ENCODE data around the gene RAF1. TPM values are rescaled to one million over a fixed set of nuclear protein-coding genes. Genes with fewer than 3 reads are reported as not detected.
A peak's percentile ranks its signal among the peaks of the same experiment; 100 is the strongest.

The RAF1 gene
- total and polyA plus RNA-seq, 2 donors (not counting 3 experiments of a cell fraction or from before 2014, with no cell fraction given) = 73.8 to 86.2 TPM

GRCh38 chr3:12707449-12707848, 43.5 kb upstream of the RAF1 start:
- intact Hi-C loops (cut with micrococcal nuclease) = no loop called here
- CTCF ChIA-PET = interaction anchor here (0.7 to 1.7 kb wide), 3 partner anchors 24 to 184 kb away, joined by 3 to 5 read pairs (median 3); partner anchors contain the start of gene RPL32

GRCh38 chr3:12706504-12707253, 42.8 kb upstream of the RAF1 start:
- Histone ChIP-seq H4K20me1 (replicated peaks; ENCODE audit: control insufficient read depth, extremely low read depth, insufficient read depth, low read length) (no peaks in the 10 kb centered on the region), H3K9ac (replicated peaks; ENCODE audit: extremely low read depth, insufficient read depth, low read length) (no peak overlapping the region), H3K4me1 (ENCODE audit: control insufficient read depth, extremely low read depth, insufficient read depth, low read length) (no peaks in the 10 kb centered on the region), H3K27me3 (ENCODE audit: control insufficient read depth in 2 of 2, insufficient read depth in 2 of 2, low read length in 2 of 2) (no peaks in the 10 kb centered on the region), H3K79me2 (ENCODE audit: control insufficient read depth, insufficient read depth, low read length) (no peaks in the 10 kb centered on the region), H2AFZ (ENCODE audit: low read depth, low read length) (no peak overlapping the region), H3K4me2 (ENCODE audit: insufficient read depth, low read length) (no peak overlapping the region), H3K36me3 (ENCODE audit: control insufficient read depth in 2 of 2, extremely low read depth in 1 of 2, insufficient read depth in 2 of 2, low read length in 2 of 2) (no peaks in the 10 kb centered on the region), H3K4me3 (replicated peaks in 1 of 3; ENCODE audit: insufficient read depth in 1 of 3, low read depth in 1 of 3, low read length in 3 of 3) (no peak overlapping the region), H3K9me1 (replicated peaks; ENCODE audit: control insufficient read depth, extremely low read depth, insufficient read depth, low read length) (no peaks in the 10 kb centered on the region), H3K9me3 (replicated peaks; ENCODE audit: control insufficient read depth, insufficient read depth, low read length) (no peaks in the 10 kb centered on the region), H3K27ac (ENCODE audit: insufficient read depth, low read depth, low read length) (no peak overlapping the region)
- intact Hi-C loops (cut with micrococcal nuclease) (loop anchor here (1.0 kb wide), 2 partner anchors 14 to 186 kb away; no protein-coding TSS in a partner anchor), dilution Hi-C loops (cut with MboI; ENCODE audit: extremely low pct_ligation_motif_present, low sequenced_read_pairs) (no loop called here)
- POLR2A ChIA-PET = no interaction called here
- CTCF ChIA-PET = interaction anchor here (0.5 to 1.7 kb wide), 7 partner anchors 8 to 185 kb away, joined by 3 to 5 read pairs (median 3); no protein-coding TSS in a partner anchor
- TF ChIP-seq CTCF (IDR thresholded peaks at IDR 0.05; ENCODE audit: extremely low read depth in 1 of 2, insufficient read depth in 1 of 2, low read depth in 1 of 2, low read length in 2 of 2) = peak; percentile 64 to 78
- TF ChIP-seq POLR2A (IDR thresholded peaks at IDR 0.05; ENCODE audit: low read depth, low read length) = no peak
- FAIRE-seq = peak; percentile 89
- DNase-seq (ENCODE audit: low read depth, low spot score) = peak; percentile 74
- BruUV-seq (replicated peaks) = no TSS peak

More at GRCh38 chr3:12707449-12707848, 43.5 kb upstream of the RAF1 start:
- FAIRE-seq (no peak), DNase-seq (ENCODE audit: low read depth, low spot score) (no peak)
- no peak overlapping the region for H2AFZ ChIP-seq (ENCODE audit: low read depth, low read length)
- H3K4me3 ChIP-seq (replicated peaks in 1 of 3; ENCODE audit: insufficient read depth in 1 of 3, low read depth in 1 of 3, low read length in 3 of 3) = no peak overlapping the region
- H3K9ac ChIP-seq (replicated peaks; ENCODE audit: extremely low read depth, insufficient read depth, low read length) = no peak overlapping the region
- H4K20me1 ChIP-seq (replicated peaks; ENCODE audit: control insufficient read depth, extremely low read depth, insufficient read depth, low read length) = no peaks in the 10 kb centered on the region
- dilution Hi-C loops (cut with MboI; ENCODE audit: extremely low pct_ligation_motif_present, low sequenced_read_pairs) = no loop called here
- no peak overlapping the region for H3K4me2 ChIP-seq (ENCODE audit: insufficient read depth, low read length)
- H3K27me3 ChIP-seq (ENCODE audit: control insufficient read depth in 2 of 2, insufficient read depth in 2 of 2, low read length in 2 of 2) = no peaks in the 10 kb centered on the region
- POLR2A ChIA-PET = no interaction called here
- H3K27ac ChIP-seq (ENCODE audit: insufficient read depth, low read depth, low read length) = no peak overlapping the region
- no peaks in the 10 kb centered on the region for H3K9me3 ChIP-seq (replicated peaks; ENCODE audit: control insufficient read depth, insufficient read depth, low read length)
- no peaks in the 10 kb centered on the region for H3K79me2 ChIP-seq (ENCODE audit: control insufficient read depth, insufficient read depth, low read length)
- no peaks in the 10 kb centered on the region for H3K36me3 ChIP-seq (ENCODE audit: control insufficient read depth in 2 of 2, extremely low read depth in 1 of 2, insufficient read depth in 2 of 2, low read length in 2 of 2)
- H3K4me1 ChIP-seq (ENCODE audit: control insufficient read depth, extremely low read depth, insufficient read depth, low read length) = no peaks in the 10 kb centered on the region
- TF ChIP-seq MAX (IDR thresholded peaks at IDR 0.05; ENCODE audit: insufficient read depth, insufficient read length) (no peak), JUN (IDR thresholded peaks at IDR 0.05; ENCODE audit: borderline replicate concordance, insufficient read depth, insufficient read length, low read depth) (no peak), EZH2 (IDR thresholded peaks at IDR 0.05; ENCODE audit: borderline replicate concordance, low read depth, low read length, severe bottlenecking) (no peak), MYC (IDR thresholded peaks at IDR 0.05; ENCODE audit: low read depth, low read length) (no peak)
- BruUV-seq (replicated peaks) = no TSS peak
- H3K9me1 ChIP-seq (replicated peaks; ENCODE audit: control insufficient read depth, extremely low read depth, insufficient read depth, low read length) = no peaks in the 10 kb centered on the region

Data from endothelial cell of umbilical vein (primary cell).